Right ventricle myocardium inferior (tissue), 1 donor: ENCODE results near the gene PRDM2. TPM values are rescaled to one million over a fixed set of nuclear protein-coding genes. Genes with fewer than 3 reads are reported as not detected.
"Not testable (repeated sequence)": the region's sequence is repeated elsewhere in the genome, so short reads cannot be mapped to it uniquely, and the experiment has no call there.

Experiments
- ATAC-seq: fragments of 200-7000 bp; cut with Tn5 transposase; one replicate; pipeline ENCODE4 v1.9.1; 2020; ENCODE audit warnings: mild to moderate bottlenecking, moderate library complexity
- DNase-seq: peaks from one replicate; pipeline ENCODE4 v3.0.0; 2021; ENCODE audit errors: missing footprints
- intact Hi-C: fragments of 100-400 bp; cut with DNase I; formaldehyde crosslinking; loops from one replicate; pipeline ENCODE4 v1.11.0; 2022
- long read RNA-seq: library from polyadenylated mRNA; unstranded; transcript quantifications from one replicate; pipeline ENCODE4 v2.0.0, GENCODE V29; 2021
- total RNA-seq: library from RNA; stranded (reverse); fragmentation: NEBNext Ultra II Directional; extraction: Animal tissue kit (Norgen Biotek cat#: 25700); gene quantifications from one replicate; pipeline ENCODE4 v1.2.1, GENCODE V29; 2021
- donor health status: DM: no; HTN: yes; CAD: no; lungs with severe emphysema.

PRDM2 gene
- total RNA-seq, result 33.7 TPM
- long read RNA-seq, partial matches to known transcripts, result 4 of 9 reads
- long read RNA-seq, other reads (novel, unspliced or antisense), result 4 of 9 reads

- peak; percentile 73 for ATAC-seq
- DNase-seq, result peak; percentile 83
- intact Hi-C loops, result no loop called here
Observed at GRCh38 chr1:13699936-13700520, at the start of gene PRDM2. TSS of gene PRDM2 (plus strand) at chr1:13700188. CDS start at chr1:13715606, 15,418 bp downstream.

DNA sequence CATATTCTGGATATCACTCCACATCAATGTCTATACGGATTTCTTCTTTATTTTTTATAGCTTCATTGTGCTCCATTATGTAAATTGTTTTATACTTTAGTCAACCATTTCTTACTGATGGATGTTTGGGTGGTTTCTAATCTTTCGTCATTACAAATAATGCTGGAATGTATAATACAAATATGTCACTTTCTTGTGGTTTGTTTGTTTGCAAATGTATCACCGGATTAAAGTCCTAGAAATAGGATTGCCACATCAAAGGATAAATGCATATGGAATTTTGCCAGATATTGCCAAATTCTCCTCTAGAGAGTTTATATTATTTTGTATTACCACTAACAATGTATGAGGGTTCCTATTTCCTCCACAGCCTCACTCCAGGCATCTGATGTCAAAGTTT lies 48.7 kb upstream of the PRDM2 start:
- ATAC-seq (no peak), DNase-seq (no peak)
- intact Hi-C loops, result no loop called here

DNA sequence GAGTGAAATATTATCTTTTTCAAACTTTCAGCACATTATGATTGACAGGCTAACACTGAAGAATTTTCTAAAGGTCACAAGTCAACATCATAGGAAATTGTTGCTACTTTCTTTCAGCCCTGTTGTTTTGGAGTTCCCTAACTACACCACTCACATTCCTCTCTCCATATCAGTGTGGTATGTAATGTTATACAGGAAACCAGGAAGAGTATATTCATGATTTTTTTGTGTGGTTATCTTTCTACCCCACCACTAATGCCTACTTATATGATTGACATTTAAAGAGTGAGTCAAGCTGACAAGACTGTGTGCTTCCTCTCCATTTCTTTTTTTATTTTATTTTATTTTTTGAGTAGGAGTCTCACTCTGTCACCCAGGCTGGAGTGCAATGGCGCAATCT lies 47.8 kb upstream of the PRDM2 start:
- no peak for ATAC-seq
- intact Hi-C loops, result no loop called here
- DNase-seq, result no peak

- DNase-seq (no peak), ATAC-seq (no peak)
- intact Hi-C loops, result loop anchor here (10.0 kb wide), 1 partner anchor 1383 kb away; no protein-coding TSS in a partner anchor
Observed at GRCh38 chr1:13661539-13661938, 38.4 kb upstream of the PRDM2 start.

DNA sequence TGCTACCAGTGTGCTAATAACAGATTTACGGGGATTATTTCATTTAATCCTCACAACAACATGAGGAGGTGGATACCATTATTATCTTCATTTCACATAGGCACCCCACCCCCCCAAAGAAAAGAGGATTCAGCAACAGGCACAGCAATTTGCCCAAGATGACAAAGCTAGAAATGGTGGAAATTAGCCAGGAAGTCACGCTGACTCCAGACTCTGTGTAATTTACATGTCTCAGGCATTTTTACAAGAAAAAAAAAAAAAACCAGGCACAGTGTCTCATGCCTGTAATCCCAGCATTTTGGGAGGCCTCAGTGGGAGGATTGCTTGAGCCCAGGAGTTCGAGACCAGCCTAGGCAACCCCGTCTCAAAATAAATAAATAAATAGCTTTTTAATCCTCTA lies 37.5 kb upstream of the PRDM2 start:
- DNase-seq (no peak), ATAC-seq (peak; percentile 56)
- intact Hi-C loops, result loop anchor here (10.0 kb wide), 1 partner anchor 1382 kb away; no protein-coding TSS in a partner anchor

GRCh38 chr1:13663969-13664368 lies 36.0 kb upstream of the PRDM2 start:
- intact Hi-C loops, result loop anchor here (10.0 kb wide), 1 partner anchor 1381 kb away; no protein-coding TSS in a partner anchor
- DNase-seq (no peak), ATAC-seq (no peak)

DNA sequence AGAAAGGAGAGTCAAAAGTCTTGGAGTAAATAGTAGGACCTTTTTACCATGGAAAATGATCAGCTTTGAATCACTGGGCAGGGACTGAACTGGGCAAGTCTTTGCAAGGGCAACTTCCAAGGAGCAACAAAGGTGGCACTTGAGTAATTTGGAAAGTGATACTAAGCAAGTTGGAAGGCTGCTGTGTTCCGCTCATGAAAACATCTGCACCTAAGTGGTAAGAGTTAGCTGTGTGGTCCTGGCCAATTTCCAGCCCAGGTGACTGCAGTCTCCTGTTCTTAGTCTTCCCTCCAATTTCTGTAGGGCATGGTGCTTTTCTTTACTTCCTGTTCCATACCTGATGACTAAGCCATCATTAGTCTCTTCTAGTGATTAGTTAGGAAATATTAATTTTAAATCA lies 35.5 kb upstream of the PRDM2 start:
- DNase-seq (no peak), ATAC-seq (no peak)
- intact Hi-C loops, result loop anchor here (10.0 kb wide), 1 partner anchor 1380 kb away; no protein-coding TSS in a partner anchor

GRCh38 chr1:13666317-13666716 lies 33.7 kb upstream of the PRDM2 start:
- intact Hi-C loops, result loop anchor here (5.0 to 10.0 kb wide), 3 partner anchors 146 to 1378 kb away; no protein-coding TSS in a partner anchor
- no peak for DNase-seq

DNA sequence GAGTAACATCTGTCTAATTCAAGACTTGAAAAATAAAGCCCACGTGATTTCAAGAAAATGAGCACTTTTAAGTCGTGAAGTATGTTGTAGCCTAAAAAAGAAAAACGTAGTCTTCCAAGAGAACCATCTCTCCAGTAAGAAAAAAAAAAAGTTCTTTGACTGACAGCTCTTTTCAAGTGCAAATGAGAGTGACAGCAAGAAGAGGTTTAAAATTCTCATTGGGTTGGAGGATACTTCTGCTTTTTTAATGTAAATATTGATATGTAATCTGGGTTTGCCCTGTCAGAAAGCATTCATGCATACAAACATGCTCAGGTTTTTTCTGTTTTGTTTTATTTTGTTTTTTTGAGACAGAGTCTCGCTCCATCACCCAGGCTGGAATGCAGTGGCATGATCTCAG lies 32.3 kb upstream of the PRDM2 start:
- no peak for DNase-seq
- intact Hi-C loops, result loop anchor here (5.0 to 10.0 kb wide), 3 partner anchors 145 to 1377 kb away; no protein-coding TSS in a partner anchor
- ATAC-seq, result no peak

More at GRCh38 chr1:13666317-13666716, 33.7 kb upstream of the PRDM2 start:
- no peak for ATAC-seq

DNA sequence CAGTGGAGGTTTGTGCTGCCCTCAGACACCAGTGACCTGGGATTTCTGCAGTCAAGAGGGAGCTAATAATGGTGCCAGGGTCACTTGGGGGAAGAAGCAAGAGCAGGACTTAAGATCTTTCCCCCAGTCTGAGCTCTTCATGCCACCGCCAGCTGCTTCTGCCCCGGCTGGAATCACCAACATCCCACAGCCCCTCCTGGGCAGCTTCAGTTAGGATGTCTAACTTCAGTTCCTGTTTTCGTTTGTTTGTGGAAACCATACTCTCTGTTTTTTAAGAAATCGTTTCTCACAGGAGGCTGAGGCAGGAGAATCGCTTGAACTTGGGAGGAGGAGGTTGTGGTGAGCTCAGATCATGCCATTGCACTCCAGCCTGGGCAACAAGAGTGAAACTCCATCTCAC lies 25.6 kb upstream of the PRDM2 start:
- intact Hi-C loops, result no loop called here
- ATAC-seq (no peak), DNase-seq (no peak)

- DNase-seq, result no peak
- intact Hi-C loops, result no loop called here
- no peak for ATAC-seq
Observed at GRCh38 chr1:13675151-13675651, 24.8 kb upstream of the PRDM2 start.

GRCh38 chr1:13677896-13678295 lies 22.1 kb upstream of the PRDM2 start:
- DNase-seq (no peak), ATAC-seq (no peak)
- intact Hi-C loops, result no loop called here

- ATAC-seq, result no peak
- DNase-seq, result no peak
- intact Hi-C loops, result no loop called here
Observed at GRCh38 chr1:13679651-13680050, 20.3 kb upstream of the PRDM2 start.

GRCh38 chr1:13680609-13681008 lies 19.4 kb upstream of the PRDM2 start:
- ATAC-seq, intact Hi-C loops, DNase-seq: not testable (repeated sequence)

GRCh38 chr1:13681921-13682320 lies 18.1 kb upstream of the PRDM2 start:
- ATAC-seq (no peak), DNase-seq (no peak)
- intact Hi-C loops, result no loop called here

GRCh38 chr1:13682444-13682843 lies 17.5 kb upstream of the PRDM2 start:
- DNase-seq (no peak), ATAC-seq (no peak)
- intact Hi-C loops, result no loop called here

DNA sequence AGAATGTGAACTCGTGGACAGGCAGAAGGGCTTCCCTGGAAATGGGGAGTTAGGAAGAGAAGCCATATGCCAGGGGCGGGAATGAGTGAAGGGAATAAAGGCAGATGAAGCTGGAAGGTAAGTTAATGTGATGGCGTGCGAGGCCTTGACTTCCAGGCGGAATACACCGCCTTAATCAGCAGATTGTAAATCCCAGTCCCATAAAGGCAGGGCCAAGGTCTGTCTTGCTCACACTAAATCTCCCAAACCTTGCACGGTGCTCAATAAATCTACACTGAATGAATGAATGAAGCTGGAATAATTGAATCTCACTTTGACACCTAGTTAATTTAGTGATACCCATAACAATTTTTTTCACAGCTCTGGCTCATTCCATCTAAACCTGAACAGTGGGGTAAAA lies 16.8 kb upstream of the PRDM2 start:
- no peak for DNase-seq
- no peak for ATAC-seq
- intact Hi-C loops, result no loop called here

- no peak for ATAC-seq
- DNase-seq, result no peak
- intact Hi-C loops, result no loop called here
Observed at GRCh38 chr1:13687151-13687715, 12.8 kb upstream of the PRDM2 start.

DNA sequence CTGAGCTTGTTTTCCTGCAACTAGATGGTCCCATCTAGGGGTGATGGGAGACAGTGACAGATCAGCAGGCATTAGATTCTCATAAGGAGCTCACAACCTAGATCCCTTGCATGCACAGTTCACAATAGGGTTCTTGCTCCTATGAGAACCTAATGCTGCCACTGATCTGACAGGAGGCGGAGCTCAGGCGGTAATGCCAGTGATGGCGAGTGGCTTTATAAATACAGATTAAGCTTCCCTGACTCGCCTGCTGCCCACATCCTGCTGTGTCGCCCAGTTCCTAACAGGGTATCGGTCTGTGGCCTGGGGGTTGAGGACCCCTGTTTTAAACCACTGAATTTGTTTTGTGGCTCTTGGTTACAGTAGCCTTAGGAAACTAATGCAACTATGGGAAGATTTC lies 6.9 kb upstream of the PRDM2 start:
- ATAC-seq, DNase-seq, intact Hi-C loops: not testable (repeated sequence)
